DOHH2 (cell line): ENCODE measurements around the gene SIPA1.
"Not testable (repeated sequence)": the region's sequence is repeated elsewhere in the genome, so short reads cannot be mapped to it uniquely, and the experiment has no call there.

Experiments used
- H3F3A ChIP-seq: fragments of 200-600 bp; sonication (generic), shearing (Covaris generic); 2 replicates; pipeline ENCODE4 v1.6.0; 2016; ENCODE audit warnings: antibody characterized with exemption, mild to moderate bottlenecking; ENCODE audit not compliant: control insufficient read depth, insufficient read depth
- H3K27ac ChIP-seq: fragments of 200-600 bp; sonication (generic); 2 replicates; pipeline ENCODE4 v1.5.1; 2014; ENCODE audit warnings: low read depth, mild to moderate bottlenecking, low read length, moderate library complexity
- H3K27me3 ChIP-seq: fragments of 200-600 bp; sonication (generic); 2 replicates; pipeline ENCODE4 v1.6.1; 2014; ENCODE audit warnings: mild to moderate bottlenecking, low read length, mixed read lengths; ENCODE audit not compliant: control insufficient read depth
- H3K36me3 ChIP-seq: fragments of 200-600 bp; sonication (generic); 2 replicates; pipeline ENCODE4 v1.6.1; 2014; ENCODE audit warnings: mild to moderate bottlenecking, low read length, moderate library complexity, mixed read lengths; ENCODE audit not compliant: control insufficient read depth
- H3K4me1 ChIP-seq: fragments of 200-600 bp; sonication (generic); 2 replicates; pipeline ENCODE4 v1.6.1; 2014; ENCODE audit warnings: mild to moderate bottlenecking, low read length, mixed read lengths; ENCODE audit not compliant: control insufficient read depth
- H3K4me2 ChIP-seq: fragments of 200-600 bp; sonication (generic); 2 replicates; pipeline ENCODE4 v1.6.0; 2014; ENCODE audit warnings: mild to moderate bottlenecking, low read length, moderate library complexity
- H3K4me3 ChIP-seq: fragments of 200-600 bp; sonication (generic); 2 replicates; pipeline ENCODE4 v1.5.1; 2014; ENCODE audit warnings: mild to moderate bottlenecking, low read length, mixed read lengths
- H3K79me2 ChIP-seq: fragments of 200-600 bp; sonication (generic); 2 replicates; pipeline ENCODE4 v1.6.1; 2014; ENCODE audit warnings: mild to moderate bottlenecking, low read length, mixed read lengths; ENCODE audit not compliant: control insufficient read depth
- H3K9me2 ChIP-seq: fragments of 200-600 bp; sonication (generic); replicated peaks from 2 replicates; pipeline ENCODE4 v1.6.1; 2014; ENCODE audit warnings: mild to moderate bottlenecking, low read length, mixed read lengths; ENCODE audit not compliant: control insufficient read depth
- H3K9me3 ChIP-seq: fragments of 200-600 bp; sonication (generic); 2 replicates; pipeline ENCODE4 v1.6.1; 2014; ENCODE audit warnings: antibody characterized with exemption, low read length, mixed read lengths; ENCODE audit not compliant: control insufficient read depth, insufficient read depth
- H4K20me1 ChIP-seq: fragments of 200-600 bp; sonication (generic); 2 replicates; pipeline ENCODE4 v1.6.0; 2014; ENCODE audit warnings: low read depth, mild to moderate bottlenecking, antibody characterized with exemption, low read length, moderate library complexity; ENCODE audit not compliant: control insufficient read depth, insufficient read depth
- CTCF ChIP-seq: fragments of 200-600 bp; sonication (generic); IDR thresholded peaks from one replicate; pipeline ENCODE4 v1.5.1; 2014; ENCODE audit warnings: antibody characterized with exemption, mild to moderate bottlenecking, low read depth, low read length; ENCODE audit not compliant: poor library complexity, severe bottlenecking
- EZH2phosphoT487 ChIP-seq: fragments of 200-600 bp; sonication (generic); IDR thresholded peaks from 2 replicates; pipeline ENCODE4 v1.6.1; 2017; ENCODE audit warnings: borderline replicate concordance, mild to moderate bottlenecking, antibody characterized with exemption, low read length, moderate library complexity, mixed read lengths

Gene SIPA1

GRCh38 chr11:65657426-65657825, 19.5 kb downstream of the SIPA1 start:
- peaks cover 31% of the 10 kb centered on the region for H3K4me1 ChIP-seq
- H4K20me1 ChIP-seq: peaks cover 12% of the 10 kb centered on the region
- H3F3A ChIP-seq: peaks cover 15% of the 10 kb centered on the region
- peaks cover 88% of the 10 kb centered on the region for H3K36me3 ChIP-seq
- H3K9me2 ChIP-seq: no peaks in the 10 kb centered on the region
- no peak overlapping the region for H3K4me3 ChIP-seq
- peaks cover 39% of the 10 kb centered on the region for H3K79me2 ChIP-seq
- H3K9me3 ChIP-seq: no peaks in the 10 kb centered on the region
- TF ChIP-seq CTCF (no peak), EZH2phosphoT487 (no peak)
- H3K27me3 ChIP-seq: no peaks in the 10 kb centered on the region
- no peak overlapping the region for H3K4me2 ChIP-seq
- no peak overlapping the region for H3K27ac ChIP-seq

GRCh38 chr11:65658174-65659021, 20.5 kb downstream of the SIPA1 start:
- peaks cover 84% of the 10 kb centered on the region for H3K36me3 ChIP-seq
- no peak overlapping the region for H3K4me3 ChIP-seq
- no peak overlapping the region for H3K27ac ChIP-seq
- H3K9me2 ChIP-seq: no peaks in the 10 kb centered on the region
- peaks cover 12% of the 10 kb centered on the region for H4K20me1 ChIP-seq
- H3K4me1 ChIP-seq: peaks cover 22% of the 10 kb centered on the region
- no peaks in the 10 kb centered on the region for H3K27me3 ChIP-seq
- TF ChIP-seq CTCF: no peak
- TF ChIP-seq EZH2phosphoT487: no peak
- H3K9me3 ChIP-seq: no peaks in the 10 kb centered on the region
- H3K79me2 ChIP-seq: peaks cover 40% of the 10 kb centered on the region
- no peak overlapping the region for H3K4me2 ChIP-seq
- H3F3A ChIP-seq: peaks cover 14% of the 10 kb centered on the region

GRCh38 chr11:65660038-65660437, 22.1 kb downstream of the SIPA1 start:
- Histone ChIP-seq H3K9me3 (no peaks in the 10 kb centered on the region), H3K36me3 (peaks cover 69% of the 10 kb centered on the region), H3K79me2 (peaks cover 40% of the 10 kb centered on the region), H3K4me2 (no peak overlapping the region), H3F3A (peaks cover 11% of the 10 kb centered on the region; the same call in 1 of the 2 replicates), H3K4me3 (no peak overlapping the region), H3K27ac (no peak overlapping the region), H3K27me3 (no peaks in the 10 kb centered on the region), H3K9me2 (no peaks in the 10 kb centered on the region), H4K20me1 (peaks cover 12% of the 10 kb centered on the region), H3K4me1 (peaks cover 10% of the 10 kb centered on the region)
- TF ChIP-seq CTCF (no peak), EZH2phosphoT487 (no peak)

- not testable (repeated sequence) for H3K9me2 ChIP-seq, H3K4me3 ChIP-seq, H3K27ac ChIP-seq, H3K4me2 ChIP-seq, H3K9me3 ChIP-seq, H3K27me3 ChIP-seq
- H3F3A ChIP-seq: peaks cover 11% of the 10 kb centered on the region; the same call in 1 of the 2 replicates
- peaks cover 12% of the 10 kb centered on the region for H4K20me1 ChIP-seq
- peaks cover 10% of the 10 kb centered on the region for H3K4me1 ChIP-seq
- peaks cover 60% of the 10 kb centered on the region for H3K36me3 ChIP-seq
- peaks cover 40% of the 10 kb centered on the region for H3K79me2 ChIP-seq
Observed at GRCh38 chr11:65660908-65661307, 23.0 kb downstream of the SIPA1 start.
